Smooth muscle cell (in vitro differentiated cells): Measurements from ENCODE around the gene CHST11. TPM values are rescaled to one million over a fixed set of nuclear protein-coding genes. Genes with fewer than 3 reads are reported as not detected.

ENCODE experiments used
- DNase-seq: peaks from one replicate; lab custom pipeline; 2025; ENCODE audit not compliant: unreplicated experiment; lab: John Stamatoyannopoulos, UW
- H2AFZ ChIP-seq: fragments of 200-600 bp; sonication (generic); 2 replicates; pipeline ENCODE4 v1.6.0; 2016; ENCODE audit warnings: antibody characterized with exemption, low read depth, mild to moderate bottlenecking
- H3F3A ChIP-seq: fragments of 200-600 bp; sonication (generic); 2 replicates; pipeline ENCODE4 v1.6.0; 2017; ENCODE audit warnings: antibody characterized with exemption, low read depth
- H3K27ac ChIP-seq: fragments of 200-600 bp; sonication (generic); 2 replicates; pipeline ENCODE4 v1.5.1; 2016; ENCODE audit warnings: low read depth, mild to moderate bottlenecking
- H3K27me3 ChIP-seq: fragments of 200-600 bp; sonication (generic); 2 replicates; pipeline ENCODE4 v1.6.1; 2016; ENCODE audit warnings: low read depth, mild to moderate bottlenecking
- H3K36me3 ChIP-seq: fragments of 200-600 bp; sonication (generic); 2 replicates; pipeline ENCODE4 v1.5.1; 2016; ENCODE audit warnings: low read depth
- H3K4me1 ChIP-seq: fragments of 200-600 bp; sonication (generic); 2 replicates; pipeline ENCODE4 v1.5.1; 2016; ENCODE audit warnings: low read depth
- H3K4me2 ChIP-seq: fragments of 200-600 bp; sonication (generic); 2 replicates; pipeline ENCODE4 v1.6.0; 2016; ENCODE audit warnings: mild to moderate bottlenecking
- H3K4me3 ChIP-seq: fragments of 200-600 bp; sonication (generic); 2 replicates; pipeline ENCODE4 v1.5.1; 2016; ENCODE audit warnings: mild to moderate bottlenecking
- H3K79me2 ChIP-seq: fragments of 200-600 bp; sonication (generic); 2 replicates; pipeline ENCODE4 v1.6.0; 2016; ENCODE audit warnings: low read depth, mild to moderate bottlenecking
- H3K9ac ChIP-seq: fragments of 200-600 bp; sonication (generic); 2 replicates; pipeline ENCODE4 v1.6.0; 2016; ENCODE audit warnings: low read depth
- H3K9me3 ChIP-seq: fragments of 200-600 bp; sonication (generic); replicated peaks from 2 replicates; pipeline ENCODE4 v1.5.1; 2016; ENCODE audit warnings: low read depth
- H4K20me1 ChIP-seq: fragments of 200-600 bp; sonication (generic); 2 replicates; pipeline ENCODE4 v1.6.0; 2016; ENCODE audit warnings: low read depth
- WGBS: methylation state at CpG from one replicate; pipeline ENCODE4 v1.1.7; 2016; ENCODE audit warnings: low lambda C conversion rate; 5-methylcytosine and 5-hydroxymethylcytosine counted together
- polyA plus RNA-seq: library from polyadenylated mRNA; unstranded; fragments of >200 nt; fragmentation: Nextera tagmentation; extraction: Ambion mirVana; gene quantifications from 2 replicates; pipeline ENCODE4 v1.2.1, GENCODE V29; 2016
- total RNA-seq: library from RNA; depleted of rRNA; stranded (reverse); fragments of >200 nt; gene quantifications from 2 replicates; pipeline ENCODE4 v1.2.3, GENCODE V29; 2014
- TF ChIP-seq, protein P1 (sequence below): fragments of 200-600 bp; sonication (generic); IDR thresholded peaks from 2 replicates; pipeline ENCODE4 v1.5.1; 2017; ENCODE audit warnings: borderline replicate concordance, mild to moderate bottlenecking, antibody characterized with exemption; ENCODE audit not compliant: insufficient read depth, poor library complexity, severe bottlenecking

The CHST11 gene
- total and polyA plus RNA-seq, 2 experiments from 2014 or later: 6.9 to 10.2 TPM

DNA sequence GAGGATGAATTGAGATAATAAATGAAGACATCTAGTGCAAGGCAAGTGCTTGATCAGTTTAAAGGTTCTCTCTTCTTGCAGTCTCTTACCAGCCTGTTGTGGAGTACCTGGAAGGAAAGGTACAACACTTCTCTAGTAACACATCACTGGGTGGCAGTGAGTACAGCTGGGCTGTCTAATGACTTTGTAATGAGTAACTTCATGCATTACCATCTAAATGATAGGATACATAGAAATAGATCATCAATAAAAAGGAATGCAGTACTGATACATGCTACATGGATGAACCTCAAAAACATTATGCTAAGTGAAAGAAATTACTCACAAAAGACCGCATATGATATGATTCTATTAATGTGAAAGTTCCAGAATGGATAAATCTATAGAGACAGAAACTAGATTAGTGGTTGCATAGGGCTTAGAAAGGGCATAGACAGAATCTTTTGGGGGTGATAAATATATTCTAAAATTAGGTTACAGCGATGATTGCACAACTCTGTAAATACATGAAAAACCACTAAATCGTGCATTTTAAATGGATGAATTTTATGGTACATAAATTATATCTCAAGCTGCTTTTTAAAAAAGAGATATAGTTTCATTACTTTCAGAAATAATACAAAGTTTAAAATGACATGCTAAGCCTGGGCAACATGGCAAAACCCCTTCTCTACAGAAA is 224.4 kb downstream of the CHST11 start:
- peaks cover 21% of the 10 kb centered on the region for H4K20me1 ChIP-seq
- 70% methylated on average over 3 of the region's 3 CpGs for WGBS
- no peak overlapping the region for H2AFZ ChIP-seq
- no peak overlapping the region for H3K4me2 ChIP-seq
- DNase-seq: no peak
- TF ChIP-seq, protein P1, sequence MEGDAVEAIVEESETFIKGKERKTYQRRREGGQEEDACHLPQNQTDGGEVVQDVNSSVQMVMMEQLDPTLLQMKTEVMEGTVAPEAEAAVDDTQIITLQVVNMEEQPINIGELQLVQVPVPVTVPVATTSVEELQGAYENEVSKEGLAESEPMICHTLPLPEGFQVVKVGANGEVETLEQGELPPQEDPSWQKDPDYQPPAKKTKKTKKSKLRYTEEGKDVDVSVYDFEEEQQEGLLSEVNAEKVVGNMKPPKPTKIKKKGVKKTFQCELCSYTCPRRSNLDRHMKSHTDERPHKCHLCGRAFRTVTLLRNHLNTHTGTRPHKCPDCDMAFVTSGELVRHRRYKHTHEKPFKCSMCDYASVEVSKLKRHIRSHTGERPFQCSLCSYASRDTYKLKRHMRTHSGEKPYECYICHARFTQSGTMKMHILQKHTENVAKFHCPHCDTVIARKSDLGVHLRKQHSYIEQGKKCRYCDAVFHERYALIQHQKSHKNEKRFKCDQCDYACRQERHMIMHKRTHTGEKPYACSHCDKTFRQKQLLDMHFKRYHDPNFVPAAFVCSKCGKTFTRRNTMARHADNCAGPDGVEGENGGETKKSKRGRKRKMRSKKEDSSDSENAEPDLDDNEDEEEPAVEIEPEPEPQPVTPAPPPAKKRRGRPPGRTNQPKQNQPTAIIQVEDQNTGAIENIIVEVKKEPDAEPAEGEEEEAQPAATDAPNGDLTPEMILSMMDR: no peak
- H3K36me3 ChIP-seq: no peaks in the 10 kb centered on the region
- H3K4me3 ChIP-seq: no peak overlapping the region
- peaks cover 4% of the 10 kb centered on the region for H3K79me2 ChIP-seq
- peaks cover under 1% of the 10 kb centered on the region for H3K4me1 ChIP-seq
- no peak overlapping the region for H3K9ac ChIP-seq
- no peak overlapping the region for H3K27ac ChIP-seq
- H3K27me3 ChIP-seq: no peaks in the 10 kb centered on the region
- H3K9me3 ChIP-seq: no peaks in the 10 kb centered on the region
- H3F3A ChIP-seq: peaks cover 5% of the 10 kb centered on the region

DNA sequence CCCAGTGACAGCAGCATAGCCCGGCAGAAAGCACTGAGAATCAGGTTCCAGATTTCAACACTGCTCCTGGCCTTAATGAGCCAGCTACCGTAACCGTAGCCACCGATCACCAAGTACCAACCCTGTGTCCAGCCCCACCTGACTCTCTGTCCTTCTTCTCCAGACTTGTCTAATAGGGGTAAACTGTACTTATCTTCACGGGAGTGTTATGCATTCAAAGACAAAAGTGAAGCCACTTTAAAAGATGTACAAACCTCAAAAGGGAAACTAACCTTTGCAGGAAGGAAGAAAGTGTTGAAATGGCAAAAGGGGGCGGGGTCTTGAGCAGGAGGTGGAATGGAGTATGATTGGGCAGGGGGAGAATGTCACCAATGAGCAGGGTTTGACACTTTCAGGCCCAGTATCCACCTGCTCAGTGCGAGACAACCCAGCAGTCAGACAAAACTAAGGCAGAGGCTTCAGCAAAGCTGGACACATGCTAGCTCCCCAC is 226.1 kb downstream of the CHST11 start:
- Histone ChIP-seq H3K36me3 (no peaks in the 10 kb centered on the region), H3K27me3 (no peaks in the 10 kb centered on the region), H3K4me3 (no peak overlapping the region), H3K4me1 (peaks cover 4% of the 10 kb centered on the region), H3K4me2 (no peak overlapping the region), H4K20me1 (peaks cover 23% of the 10 kb centered on the region), H2AFZ (no peak overlapping the region), H3F3A (peaks cover 5% of the 10 kb centered on the region), H3K27ac (no peak overlapping the region), H3K9ac (no peak overlapping the region), H3K9me3 (no peaks in the 10 kb centered on the region), H3K79me2 (peaks cover 4% of the 10 kb centered on the region)
- DNase-seq: no peak
- 94% methylated on average over 7 of the region's 7 CpGs for WGBS
- TF ChIP-seq, protein P1: no peak

DNA sequence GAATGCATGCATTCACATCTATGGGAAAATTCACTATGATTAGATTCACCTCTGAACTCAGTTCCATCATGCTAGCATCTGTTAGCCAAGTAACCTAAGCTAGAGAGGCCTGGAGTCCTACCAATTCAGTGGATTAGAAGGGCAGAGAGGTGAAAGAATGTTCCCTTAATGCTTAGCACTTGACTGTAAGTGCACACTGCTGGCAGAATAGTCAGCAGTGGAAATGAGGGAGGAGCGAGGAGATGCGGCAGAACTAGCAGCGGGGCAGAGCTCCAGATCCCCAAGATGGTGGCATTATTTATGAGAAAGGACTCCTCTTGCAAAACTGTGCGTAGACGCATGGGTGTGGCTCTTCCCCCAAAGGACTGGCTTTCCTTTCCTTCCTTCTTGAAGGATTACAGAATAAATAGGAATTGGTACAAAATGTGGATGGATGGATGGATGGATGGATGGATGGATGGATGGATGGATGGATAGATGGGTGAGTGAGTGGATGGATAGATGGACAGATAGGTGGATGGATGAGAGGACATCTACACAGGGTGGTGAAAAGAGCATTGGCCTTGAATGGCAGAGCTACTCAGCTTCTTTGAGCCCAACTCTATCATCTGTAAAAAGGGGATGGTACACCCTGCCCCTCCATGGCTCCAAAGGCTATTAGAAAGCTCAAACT is 227.2 kb downstream of the CHST11 start:
- peaks cover 23% of the 10 kb centered on the region for H4K20me1 ChIP-seq
- 86% methylated on average over 5 of the region's 5 CpGs for WGBS
- peaks cover 4% of the 10 kb centered on the region for H3K79me2 ChIP-seq
- no peak overlapping the region for H2AFZ ChIP-seq
- H3F3A ChIP-seq: peaks cover 5% of the 10 kb centered on the region
- H3K4me1 ChIP-seq: peaks cover 4% of the 10 kb centered on the region
- no peaks in the 10 kb centered on the region for H3K9me3 ChIP-seq
- H3K27ac ChIP-seq: no peak overlapping the region
- H3K36me3 ChIP-seq: no peaks in the 10 kb centered on the region
- TF ChIP-seq, protein P1: no peak
- no peak for DNase-seq
- no peaks in the 10 kb centered on the region for H3K27me3 ChIP-seq
- no peak overlapping the region for H3K9ac ChIP-seq
- H3K4me3 ChIP-seq: no peak overlapping the region
- no peak overlapping the region for H3K4me2 ChIP-seq
